GM12878 (cell line): Measurements from ENCODE around the gene GMDS.

Experiments
- EZH2 ChIP-seq: IDR thresholded peaks from 2 replicates; pipeline ENCODE4 v1.6.1; 2012; ENCODE audit warnings: low read depth, mild to moderate bottlenecking, control low read depth, inconsistent platforms, low read length, borderline replicate concordance; ENCODE audit not compliant: control insufficient read depth
- FOS ChIP-seq: IDR thresholded peaks from 3 replicates; pipeline ENCODE4 v1.6.1; 2011; ENCODE audit warnings: borderline replicate concordance; ENCODE audit not compliant: insufficient read length; ENCODE audit errors: extremely low read depth
- GATAD2B ChIP-seq: fragments of 450-650 bp; conservative IDR thresholded peaks from 2 replicates; pipeline ENCODE4 v1.6.1; 2017; ENCODE audit warnings: low read depth, mild to moderate bottlenecking, moderate library complexity
- SMC3 ChIP-seq: IDR thresholded peaks from 2 replicates; pipeline ENCODE4 v1.6.1; 2011; ENCODE audit warnings: low read length, improper control_type of control experiment, borderline replicate concordance
- SRF ChIP-seq, 2 experiments: IDR thresholded peaks; 2 replicates each; pipeline ENCODE4 v1.6.1; 2011; ENCODE audit warnings: low read depth in 2 of 2, low read length in 2 of 2, mild to moderate bottlenecking in 1 of 2, moderate library complexity in 1 of 2

DNA sequence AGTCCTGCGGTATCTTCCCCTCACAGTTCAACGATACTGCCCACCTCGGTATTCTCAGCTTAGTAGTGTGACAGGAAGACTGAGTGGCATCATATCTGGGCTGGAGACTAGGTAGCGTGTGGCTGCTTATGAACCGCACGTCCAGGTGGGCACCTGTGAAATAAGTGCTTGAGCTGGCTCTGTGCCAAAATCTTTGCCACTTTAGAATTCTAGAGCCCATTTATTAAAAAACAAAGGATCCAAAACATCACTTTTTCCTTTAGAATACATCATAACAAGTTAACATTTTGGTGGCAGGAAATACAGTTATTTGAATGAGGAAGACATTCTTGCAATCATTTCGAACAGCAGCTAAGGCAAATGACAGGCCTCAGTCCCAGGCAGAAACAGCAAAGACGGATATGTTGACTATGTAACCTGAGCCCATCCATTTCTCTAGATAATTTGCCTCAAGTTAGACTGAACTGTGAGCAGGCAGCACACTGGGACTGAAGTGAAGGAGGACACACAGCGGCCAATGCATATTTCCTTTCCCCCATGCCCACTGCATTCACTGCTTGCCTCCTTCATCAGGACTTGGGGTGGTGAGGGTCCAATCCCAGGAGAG, 136.6 kb downstream of the GMDS start:
- TF ChIP-seq FOS (no peak), SMC3 (no peak), SRF (IDR thresholded peaks at IDR 0.05; ENCODE audit: low read depth in 2 of 2, low read length in 2 of 2) (no peak), GATAD2B (no peak), EZH2 (no peak)
